H54 (cell line): ENCODE measurements around the gene MAPK7.

Source experiments
- DNase-seq: peaks from one replicate; pipeline ENCODE4 v3.0.0; 2011; ENCODE audit warnings: low spot score, mixed read lengths; ENCODE audit not compliant: insufficient read length
- FAIRE-seq: peaks from 3 replicates; lab custom pipeline; 2011; peaks lifted over from hg19 to GRCh38; lab: Jason Lieb, UNC
- POLR2A ChIP-seq: IDR thresholded peaks from 2 replicates; pipeline ENCODE4 v1.6.1; 2011; ENCODE audit warnings: low read depth, mild to moderate bottlenecking, low read length

The MAPK7 gene

DNA sequence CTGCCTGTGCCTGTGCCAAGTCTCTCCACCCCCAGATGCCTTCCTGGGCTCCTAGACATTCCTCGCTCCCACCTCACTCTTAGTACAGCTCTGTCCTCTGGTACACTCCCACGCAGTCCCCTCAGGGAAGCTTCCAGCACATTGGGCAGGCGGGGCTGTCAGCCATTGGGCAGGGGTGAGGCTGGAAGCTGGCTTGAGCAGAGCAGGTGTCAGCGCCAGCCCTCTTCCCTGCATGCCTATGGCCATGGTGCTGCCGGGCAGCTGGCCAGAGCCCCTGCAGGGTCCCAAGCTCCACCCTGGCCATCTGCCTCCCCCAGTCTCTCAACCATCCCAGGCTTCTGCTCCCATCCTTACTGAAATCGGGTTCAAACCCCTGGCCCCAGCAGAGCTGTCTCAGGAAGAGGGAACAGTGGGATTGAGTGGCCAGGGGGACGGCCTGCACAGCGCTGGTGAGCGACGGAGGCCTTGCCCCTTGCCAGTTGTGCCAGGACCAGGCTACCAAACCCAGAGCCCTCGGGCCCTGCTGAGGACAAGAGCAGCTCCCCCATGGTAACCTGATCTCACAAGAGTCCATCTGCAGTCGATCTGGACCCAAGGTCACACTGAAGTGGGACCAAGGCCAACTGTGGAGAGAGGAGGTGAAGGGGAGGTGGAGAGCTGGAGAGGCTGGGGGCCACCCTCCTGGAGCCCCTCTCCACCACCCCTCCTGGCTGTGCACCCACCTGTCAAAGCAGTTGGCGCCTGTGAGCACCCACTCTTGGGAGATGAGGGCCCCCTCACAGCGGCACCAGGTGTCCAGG lies 13.4 kb upstream of the MAPK7 start:
- TF ChIP-seq POLR2A = no peak
- FAIRE-seq (no peak), DNase-seq (no peak)

DNA sequence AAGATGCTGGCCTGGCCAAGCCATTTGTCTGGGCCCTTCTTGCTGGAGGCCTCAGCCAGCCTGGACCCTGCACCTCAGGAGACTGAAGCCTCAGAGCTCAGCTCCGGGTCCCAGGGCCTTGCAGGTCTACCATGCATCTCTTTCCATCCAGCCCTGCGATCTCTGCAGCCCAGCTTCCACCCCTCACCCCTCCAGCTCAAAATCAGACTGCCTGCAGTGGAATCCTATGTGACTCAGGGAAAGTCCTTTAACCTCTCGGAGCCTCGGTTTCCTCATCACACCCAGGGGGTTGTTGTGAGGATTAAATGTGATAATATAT lies 12.8 kb upstream of the MAPK7 start:
- TF ChIP-seq POLR2A = no peak
- DNase-seq = no peak
- FAIRE-seq = no peak

DNA sequence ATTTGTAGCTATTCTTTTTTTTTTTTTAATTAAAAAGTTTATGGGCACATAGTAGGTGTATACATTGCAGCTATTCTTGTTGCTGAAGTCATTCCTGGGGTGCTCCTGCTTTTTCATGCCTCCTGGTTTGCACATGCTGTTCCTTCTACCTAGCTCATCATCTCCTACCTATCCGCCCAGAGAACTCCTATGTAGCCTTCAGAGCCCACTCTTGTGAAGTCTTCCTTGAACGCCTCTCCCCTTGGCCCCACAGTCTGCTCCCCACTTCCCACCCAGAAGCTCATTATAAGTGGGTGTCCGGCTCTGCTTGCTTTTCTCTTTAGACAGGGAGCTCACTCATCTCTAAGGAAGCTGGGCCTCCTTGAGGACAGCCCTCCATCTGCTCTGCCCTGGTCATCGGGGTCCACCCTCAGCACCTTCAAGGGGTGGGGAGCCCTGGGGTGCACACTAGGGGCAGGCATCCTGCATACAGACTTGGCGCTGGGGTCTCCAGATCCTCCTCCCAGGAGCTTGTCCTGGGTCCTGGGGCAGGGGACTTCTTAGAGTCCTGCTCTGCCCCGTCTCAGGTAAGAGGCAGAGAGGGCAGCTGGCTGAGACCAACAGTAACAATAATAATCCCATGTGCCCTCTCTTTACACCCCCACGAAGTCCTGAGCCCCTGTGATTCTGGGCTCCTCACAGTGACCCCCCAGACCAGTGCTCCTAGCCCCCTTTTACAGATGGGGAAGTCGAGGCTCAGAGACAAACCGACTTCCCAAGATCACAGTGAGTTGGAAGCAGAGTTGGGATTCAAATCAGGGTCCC lies 12.3 kb upstream of the MAPK7 start:
- no peak for TF ChIP-seq POLR2A
- DNase-seq = no peak
- no peak for FAIRE-seq

DNA sequence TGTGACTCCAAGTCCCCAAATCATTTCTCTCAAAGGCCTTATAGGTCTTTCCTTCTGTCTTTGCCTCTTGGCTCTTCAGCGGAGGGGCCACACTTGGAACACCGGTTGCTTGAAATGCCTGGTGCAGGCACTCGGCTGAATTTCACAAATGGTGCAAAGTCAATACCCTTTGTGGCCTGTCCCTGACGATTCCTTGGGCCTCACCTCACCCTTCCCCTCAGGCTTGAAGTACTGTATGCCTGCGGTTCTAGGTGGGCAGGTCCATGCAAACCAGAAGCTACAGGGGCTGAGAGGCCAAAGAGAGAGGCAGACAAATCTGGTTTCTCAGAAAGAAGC lies 11.7 kb upstream of the MAPK7 start:
- DNase-seq (no peak), FAIRE-seq (no peak)
- no peak for TF ChIP-seq POLR2A

DNA sequence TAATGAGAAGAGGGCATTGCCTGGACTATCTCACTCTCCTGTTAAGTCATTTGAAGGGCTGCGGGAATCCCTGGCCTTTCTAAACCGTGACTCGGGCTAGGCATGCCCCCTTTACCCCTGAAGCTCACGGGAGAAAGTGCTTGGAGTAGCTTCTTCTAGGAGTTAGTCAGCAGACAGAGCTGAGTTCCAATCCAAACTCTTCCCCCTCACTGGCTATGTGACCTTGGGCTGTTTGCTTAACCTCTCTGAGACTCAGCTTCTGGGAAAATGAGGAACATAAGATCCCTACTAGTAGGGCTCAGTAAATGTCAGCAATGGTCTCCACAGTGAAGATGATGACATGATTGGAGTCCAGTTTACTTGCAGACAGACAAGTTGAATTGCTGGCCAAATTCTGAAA lies 10.1 kb upstream of the MAPK7 start:
- TF ChIP-seq POLR2A = no peak
- DNase-seq (no peak), FAIRE-seq (no peak)

DNA sequence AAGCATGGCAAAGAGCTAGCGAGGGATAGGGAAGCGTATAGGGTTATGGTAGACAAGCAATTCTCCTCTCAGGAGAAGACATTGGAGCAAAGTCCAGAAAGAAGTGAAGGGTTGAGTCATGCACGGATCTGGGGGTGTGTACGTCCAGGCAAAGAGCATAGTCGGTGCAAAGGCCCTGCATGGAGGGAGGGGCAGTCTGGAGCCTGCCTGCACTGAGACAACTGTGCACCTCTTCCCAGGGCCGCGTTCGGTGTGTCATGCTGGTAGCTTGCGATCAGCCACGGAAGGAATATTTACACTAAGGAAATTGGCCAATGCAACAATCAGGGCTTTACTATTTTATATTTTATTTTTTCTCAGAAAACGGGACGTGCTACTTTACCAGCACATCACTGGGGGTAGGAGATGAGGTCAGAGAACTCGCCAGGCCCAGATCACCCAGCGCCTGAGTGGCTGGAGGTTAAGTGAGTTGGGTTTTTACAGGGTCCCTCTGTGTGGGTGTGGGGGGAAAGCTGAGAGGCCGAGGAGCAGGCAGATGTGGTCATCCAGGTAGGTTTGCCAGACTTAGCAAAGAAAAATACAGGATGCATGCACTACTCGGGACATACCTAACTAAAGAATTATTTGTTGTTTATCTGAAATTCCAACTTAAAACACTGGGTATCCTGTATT lies 9.1 kb upstream of the MAPK7 start:
- DNase-seq = no peak
- TF ChIP-seq POLR2A = no peak
- FAIRE-seq = no peak

DNA sequence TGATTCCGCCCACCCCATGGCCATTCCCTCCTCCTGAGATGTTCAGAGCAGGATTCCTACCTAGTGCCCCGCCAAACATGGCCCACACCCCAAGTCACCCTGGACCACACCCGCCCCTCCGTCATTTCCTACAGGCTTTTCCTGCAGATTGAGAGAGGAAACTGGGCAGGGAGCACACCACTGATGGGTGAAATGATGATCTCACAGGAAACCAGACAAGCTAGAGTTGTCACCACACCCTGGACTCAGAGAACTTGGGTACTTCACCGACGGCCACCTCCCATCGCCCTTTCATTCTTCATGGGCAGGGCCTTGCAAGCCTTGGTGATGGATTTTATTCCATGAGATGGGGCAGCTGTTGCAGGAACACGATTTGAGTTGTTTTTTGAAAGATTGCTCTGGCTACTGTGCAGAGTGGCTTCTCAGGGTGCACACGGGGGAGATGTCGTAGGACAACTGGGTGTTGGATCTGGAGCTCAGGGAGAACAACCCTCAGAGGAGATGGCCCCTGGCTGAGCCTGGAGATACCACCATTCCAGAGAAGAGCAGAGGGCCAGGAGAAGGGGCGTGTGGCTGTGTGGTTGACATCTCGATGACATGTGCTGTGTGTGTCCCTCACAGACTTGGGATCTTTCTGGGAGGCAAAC lies 8.3 kb upstream of the MAPK7 start:
- DNase-seq = no peak
- FAIRE-seq = no peak
- TF ChIP-seq POLR2A = no peak

DNA sequence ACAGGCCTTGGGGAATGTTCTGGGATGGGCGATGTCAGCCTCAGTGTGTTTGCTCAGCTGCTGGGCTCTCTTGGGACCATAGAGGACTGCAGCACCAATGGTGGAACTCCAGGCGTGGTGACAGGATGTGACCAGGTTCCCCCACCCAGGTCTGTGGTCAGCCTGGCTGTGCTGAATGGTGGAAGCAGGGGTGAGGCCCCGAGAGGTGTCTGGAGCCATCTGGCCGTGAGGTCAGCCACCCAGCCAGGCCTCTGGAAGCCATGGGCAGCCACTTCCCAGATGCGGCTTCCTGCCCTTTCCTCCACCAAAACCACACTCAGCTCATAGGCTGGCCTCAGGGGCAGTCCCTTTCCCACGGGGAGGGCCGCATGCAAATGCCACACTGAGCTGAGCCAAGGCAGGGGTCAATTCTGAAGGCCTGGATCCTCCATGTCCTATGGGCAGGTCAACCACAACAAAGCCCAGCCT lies 7.8 kb upstream of the MAPK7 start:
- DNase-seq (no peak), FAIRE-seq (no peak)

DNA sequence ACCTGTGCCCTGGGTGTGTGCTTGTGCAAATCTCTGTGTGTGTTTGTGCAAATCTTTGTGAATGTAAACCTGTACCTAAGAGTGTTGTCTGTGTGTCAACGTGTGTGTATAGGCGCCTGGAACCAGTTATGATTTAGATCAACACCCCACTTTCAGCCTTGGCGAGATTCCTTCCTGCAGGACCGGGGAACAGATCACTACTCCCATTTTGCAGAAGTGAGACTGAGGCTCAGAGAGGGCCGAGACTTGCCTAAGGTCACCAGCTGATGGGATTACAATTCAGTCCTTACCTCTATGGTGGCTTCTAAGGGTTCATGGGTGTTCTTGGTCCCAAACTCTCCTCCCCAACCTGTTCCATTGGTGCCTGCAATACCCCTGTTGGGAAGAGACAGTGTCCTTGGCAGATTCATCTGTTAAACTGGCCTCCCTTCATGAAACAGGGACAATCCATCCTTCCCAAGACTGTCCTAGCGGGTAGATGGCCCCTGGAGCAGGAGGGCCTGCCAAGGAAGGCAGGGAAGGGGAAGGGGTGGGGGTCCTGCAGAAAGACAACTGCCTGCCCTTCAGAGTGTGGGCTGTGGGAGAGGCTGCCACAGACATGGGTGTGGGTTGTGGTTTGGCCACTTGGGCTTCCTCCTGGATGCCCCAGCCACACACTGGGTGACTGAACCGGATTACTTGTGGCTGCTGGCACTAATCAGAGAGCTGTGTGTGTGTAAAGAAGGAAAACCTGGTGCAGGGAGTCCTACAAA lies 6.9 kb upstream of the MAPK7 start:
- DNase-seq (no peak), FAIRE-seq (no peak)
- TF ChIP-seq POLR2A = no peak

More for the DNA sequence above, 7.8 kb upstream of the MAPK7 start:
- TF ChIP-seq POLR2A = no peak

DNA sequence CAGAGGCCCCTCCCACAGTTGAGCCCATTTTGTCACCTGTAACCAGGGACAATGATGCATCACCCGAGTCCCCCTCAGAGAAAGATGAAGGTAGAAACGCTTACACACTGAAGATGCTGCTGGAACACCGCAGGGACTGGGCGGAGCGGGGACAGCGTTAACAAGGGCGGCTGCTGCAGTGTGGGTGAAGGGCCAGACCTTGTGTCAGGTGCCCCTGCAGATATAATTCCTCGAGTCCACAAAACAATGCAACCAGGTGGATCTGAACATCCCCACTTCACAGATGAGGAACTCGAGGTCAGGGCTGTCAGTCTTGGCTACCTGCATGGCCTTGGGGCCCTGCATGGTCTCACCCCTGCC lies 6.3 kb upstream of the MAPK7 start:
- no peak for DNase-seq
- no peak for FAIRE-seq
- no peak for TF ChIP-seq POLR2A

DNA sequence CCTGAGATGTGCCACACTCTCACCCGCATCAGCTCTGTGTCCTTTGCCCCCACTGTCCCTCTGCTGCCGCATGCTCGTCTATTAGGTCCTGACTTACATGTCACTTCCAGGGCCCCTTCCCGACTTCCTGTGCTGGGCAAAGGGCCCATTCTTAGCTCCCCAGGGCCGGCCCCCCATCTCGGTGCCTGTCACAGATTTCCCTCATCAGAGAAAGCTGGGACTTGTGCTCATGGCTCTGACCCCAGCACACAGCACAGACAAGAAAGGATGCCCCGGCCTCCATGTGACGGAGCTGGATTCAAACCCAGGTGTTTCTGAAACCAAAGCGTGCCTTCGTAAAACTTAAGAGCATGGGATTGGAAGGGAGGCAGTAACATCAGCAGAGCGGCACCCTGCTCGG lies 5.9 kb upstream of the MAPK7 start:
- no peak for DNase-seq
- no peak for FAIRE-seq
- TF ChIP-seq POLR2A = no peak

DNA sequence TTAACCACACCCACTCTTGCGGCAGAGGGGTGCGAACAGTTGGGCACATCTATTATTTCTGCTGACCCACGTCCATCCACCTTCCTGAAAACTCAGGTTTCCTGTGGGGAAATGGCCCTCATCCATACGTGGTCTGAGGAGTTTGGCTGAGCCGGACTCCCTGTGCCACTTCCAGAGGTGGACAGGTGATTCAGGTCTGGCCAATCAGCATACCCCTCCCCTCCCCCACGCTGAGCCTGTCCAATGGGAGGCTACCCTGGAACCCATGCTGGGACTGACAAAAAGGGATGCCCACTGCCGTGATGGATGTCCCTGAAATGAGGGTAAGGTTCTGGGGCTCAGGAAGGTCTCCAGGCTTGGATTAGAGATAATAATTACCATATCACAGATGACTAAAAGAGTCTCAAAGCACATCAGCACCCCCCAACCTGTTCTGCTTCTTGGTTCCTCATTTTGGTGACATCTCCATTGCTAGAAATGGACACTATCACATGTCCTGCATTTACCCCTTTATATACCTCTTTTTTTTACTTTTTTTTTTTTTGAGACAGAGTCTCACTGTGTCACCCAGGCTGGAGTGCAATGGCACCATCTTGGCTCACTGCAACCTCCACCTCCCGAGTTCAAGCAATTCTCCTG lies 5.3 kb upstream of the MAPK7 start:
- FAIRE-seq (no peak), DNase-seq (no peak)
- TF ChIP-seq POLR2A = no peak

DNA sequence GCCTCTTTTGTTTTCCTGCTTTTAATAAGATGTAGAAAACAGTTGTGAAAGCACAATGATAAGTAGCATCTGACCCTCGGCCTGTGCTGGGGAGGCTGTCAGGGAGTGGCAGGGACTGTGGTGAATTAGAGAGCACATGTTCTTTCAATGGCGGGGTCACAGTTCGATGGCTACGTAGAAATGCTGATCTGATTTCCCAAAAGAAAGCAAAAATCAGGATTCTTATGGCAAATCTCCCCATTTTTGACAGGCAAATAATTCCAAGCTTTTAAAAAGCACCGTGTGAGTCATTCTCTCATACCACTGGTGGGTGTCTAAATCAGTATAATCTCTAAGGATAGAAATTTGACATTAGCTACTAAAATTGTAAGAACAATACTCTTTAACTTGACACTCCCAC lies 4.2 kb upstream of the MAPK7 start:
- TF ChIP-seq POLR2A = no peak
- no peak for FAIRE-seq

More for the DNA sequence above, 4.2 kb upstream of the MAPK7 start:
- no peak for DNase-seq
